ENCODE data around the gene SLAMF9. TPM values are rescaled to one million over a fixed set of nuclear protein-coding genes. Genes with fewer than 3 reads are reported as not detected.

SLAMF9 gene
- total and polyA plus RNA-seq, 8 donors = not detected

GRCh38 chr1:159962176-159962575, 8.1 kb upstream of the SLAMF9 start:
- peaks cover 0 to 3% of the 10 kb centered on the region in 2 donors for H3K27me3 ChIP-seq
- H3K36me3 ChIP-seq = no peaks in the 10 kb centered on the region
- H3K27ac ChIP-seq = no peak overlapping the region
- H3K4me1 ChIP-seq = no peaks in the 10 kb centered on the region
- no peaks in the 10 kb centered on the region for H3K9me3 ChIP-seq
- DNase-seq = no peak
- H3K4me3 ChIP-seq = no peak overlapping the region
- TF ChIP-seq CTCF (IDR thresholded peaks at IDR 0.05) = no peak
- no peak for ATAC-seq
- intact Hi-C loops (cut with DNase I) = no loop called here

- DNase-seq (no peak), ATAC-seq (no peak)
- TF ChIP-seq CTCF (IDR thresholded peaks at IDR 0.05) = no peak
- intact Hi-C loops (cut with DNase I) = no loop called here
- H3K4me3 ChIP-seq = no peak overlapping the region
- H3K36me3 ChIP-seq = no peaks in the 10 kb centered on the region
- H3K27me3 ChIP-seq = peaks cover 0 to 3% of the 10 kb centered on the region in 2 donors
- H3K4me1 ChIP-seq = no peaks in the 10 kb centered on the region
- no peak overlapping the region for H3K27ac ChIP-seq
- no peaks in the 10 kb centered on the region for H3K9me3 ChIP-seq
Measured at GRCh38 chr1:159961636-159962035, 7.6 kb upstream of the SLAMF9 start.

- Histone ChIP-seq H3K4me3 (no peak overlapping the region), H3K4me1 (no peaks in the 10 kb centered on the region), H3K36me3 (no peaks in the 10 kb centered on the region), H3K27ac (no peak overlapping the region), H3K27me3 (peaks cover 0 to 3% of the 10 kb centered on the region in 2 donors), H3K9me3 (no peaks in the 10 kb centered on the region)
- intact Hi-C loops (cut with DNase I) = no loop called here
- no peak for TF ChIP-seq CTCF (IDR thresholded peaks at IDR 0.05)
- DNase-seq = peak in 1 of 4 donors; percentile 21
- peak; percentile 69 for ATAC-seq
Measured at GRCh38 chr1:159960721-159961381, 6.8 kb upstream of the SLAMF9 start.

- Histone ChIP-seq H3K27ac (no peak overlapping the region), H3K4me1 (no peaks in the 10 kb centered on the region), H3K27me3 (no peaks in the 10 kb centered on the region), H3K9me3 (no peaks in the 10 kb centered on the region), H3K36me3 (no peaks in the 10 kb centered on the region), H3K4me3 (no peak overlapping the region)
- intact Hi-C loops (cut with DNase I) = no loop called here
- TF ChIP-seq CTCF (IDR thresholded peaks at IDR 0.05) = no peak
- peak; percentile 43 for ATAC-seq
- no peak for DNase-seq
Measured at GRCh38 chr1:159959451-159959850, 5.4 kb upstream of the SLAMF9 start.

- no peak for DNase-seq
- no peak for TF ChIP-seq CTCF (IDR thresholded peaks at IDR 0.05)
- intact Hi-C loops (cut with DNase I) = no loop called here
- Histone ChIP-seq H3K4me3 (no peak overlapping the region), H3K36me3 (no peaks in the 10 kb centered on the region), H3K4me1 (no peaks in the 10 kb centered on the region), H3K9me3 (no peaks in the 10 kb centered on the region), H3K27ac (no peak overlapping the region), H3K27me3 (no peaks in the 10 kb centered on the region)
- no peak for ATAC-seq
Measured at GRCh38 chr1:159958719-159959380, 4.8 kb upstream of the SLAMF9 start.
